K562 (cell line): ENCODE data around the gene B4GALT1. TPM values are rescaled to one million over a fixed set of nuclear protein-coding genes. Genes with fewer than 3 reads are reported as not detected.

ENCODE experiments used
- ATAC-seq: fragments of 200-7000 bp; cut with Tn5 transposase; 3 replicates; pipeline ENCODE4 v1.9.1; 2020; ENCODE audit warnings: moderate library complexity
- BruUV-seq: library from RNA; stranded (reverse); fragments of 400-500 nt; replicated peaks from 2 replicates; lab custom pipeline; 2021; lab: Mats Ljungman, UMichigan
- CTCF ChIA-PET: fragments of 300-600 bp; formaldehyde crosslinking; extraction: SDS; loops from one replicate; lab custom pipeline; 2021; ENCODE audit warnings: low intra/inter-chr PET ratio; lab: Yijun Ruan, JAX
- POLR2A ChIA-PET: fragments of 300-600, 350-650 bp; sonication (Branson Sonifier 250); formaldehyde crosslinking; extraction: SDS; loops from one replicate; lab custom pipeline; 2021; ENCODE audit warnings: antibody characterized with exemption, inconsistent platforms; lab: Yijun Ruan, JAX
- DNase-seq, 4 experiments: peaks; one replicate each; pipeline versions ENCODE4 v3.0.0 to v3.0.0-alpha.2; 2011 to 2018; ENCODE audit warnings: low spot score in 3 of 4, mixed read lengths in 3 of 4; ENCODE audit errors: extremely low read depth in 1 of 4
- FAIRE-seq: peaks from 2 replicates; lab custom pipeline; 2011; peaks lifted over from hg19 to GRCh38; lab: Jason Lieb, UNC
- H2AFZ ChIP-seq: 2 replicates; pipeline ENCODE4 v1.6.0; 2011; ENCODE audit warnings: low read depth, low read length, control low read depth, inconsistent platforms
- H3K27ac ChIP-seq: fragments of 200-600 bp; 3 replicates; pipeline ENCODE4 v1.8.0; 2011; ENCODE audit warnings: low read depth, mild to moderate bottlenecking, control low read depth, inconsistent platforms, low read length, moderate library complexity, mixed read lengths; ENCODE audit errors: extremely low read depth
- H3K27me3 ChIP-seq, 2 experiments: fragments of 300-600 bp in 1 of 2; 2 replicates in 1 of 2; 3 replicates in 1 of 2; pipeline versions ENCODE4 v1.6.0 to v1.8.0; 2011; ENCODE audit warnings: inconsistent platforms in 2 of 2, low read length in 2 of 2, mild to moderate bottlenecking in 1 of 2, mixed read lengths in 1 of 2, moderate library complexity in 1 of 2; ENCODE audit not compliant: control insufficient read depth in 2 of 2, insufficient read depth in 2 of 2
- H3K36me3 ChIP-seq: fragments of 300-600 bp; 3 replicates; pipeline ENCODE4 v1.8.0; 2011; ENCODE audit warnings: mild to moderate bottlenecking, low read length, inconsistent platforms; ENCODE audit not compliant: control insufficient read depth, insufficient read depth
- H3K4me1 ChIP-seq, 2 experiments: fragments of 200-600 bp in 1 of 2; replicated peaks in 1 of 2; 2 replicates in 1 of 2; 3 replicates in 1 of 2; pipeline versions ENCODE4 v1.5.1 to v1.8.0; 2011; ENCODE audit warnings: inconsistent platforms in 2 of 2, low read length in 2 of 2, mild to moderate bottlenecking in 1 of 2, mixed read lengths in 1 of 2, moderate library complexity in 1 of 2; ENCODE audit not compliant: control insufficient read depth in 2 of 2, insufficient read depth in 2 of 2
- H3K4me2 ChIP-seq: 2 replicates; pipeline ENCODE4 v1.6.1; 2011; ENCODE audit warnings: low read length, control low read depth, inconsistent platforms, mixed read lengths; ENCODE audit not compliant: insufficient read depth
- H3K4me3 ChIP-seq: fragments of 200-600 bp; sonication (generic), shearing (Covaris generic); 2 replicates; pipeline ENCODE4 v1.5.1; 2016; ENCODE audit warnings: control low read depth, inconsistent platforms
- H3K79me2 ChIP-seq: fragments of 200-600 bp; 3 replicates; pipeline ENCODE4 v1.8.0; 2011; ENCODE audit warnings: low read length, inconsistent platforms; ENCODE audit not compliant: control insufficient read depth, insufficient read depth
- H3K9ac ChIP-seq, 2 experiments: 2 replicates each; pipeline versions ENCODE4 v1.6.0 to v1.6.1; 2011; ENCODE audit warnings: low read depth in 2 of 2, low read length in 2 of 2, control low read depth in 1 of 2, inconsistent platforms in 1 of 2, mild to moderate bottlenecking in 1 of 2, mixed read lengths in 1 of 2; ENCODE audit not compliant: insufficient read depth in 1 of 2
- H3K9me1 ChIP-seq: one replicate; pipeline ENCODE4 v1.6.0; 2011; ENCODE audit warnings: inconsistent platforms, mild to moderate bottlenecking, low read length, moderate library complexity; ENCODE audit not compliant: control insufficient read depth, insufficient read depth
- H3K9me3 ChIP-seq: replicated peaks from 2 replicates; pipeline ENCODE4 v1.5.1; 2011; ENCODE audit warnings: low read depth, low read length, inconsistent platforms; ENCODE audit not compliant: control insufficient read depth, insufficient read depth
- H4K20me1 ChIP-seq: replicated peaks from 2 replicates; pipeline ENCODE4 v1.6.1; 2011; ENCODE audit warnings: low read length, inconsistent platforms, mixed read lengths; ENCODE audit not compliant: control insufficient read depth, insufficient read depth
- BHLHE40 ChIP-seq: IDR thresholded peaks from 2 replicates; pipeline ENCODE4 v1.6.1; 2011; ENCODE audit warnings: low read length, improper control_type of control experiment
- CHD4 ChIP-seq: fragments of 200-600 bp; sonication (generic); IDR thresholded peaks from 3 replicates; pipeline ENCODE4 v1.6.1; 2012; ENCODE audit warnings: low read depth, mild to moderate bottlenecking, mixed read lengths, low read length, inconsistent platforms; ENCODE audit not compliant: insufficient read depth, insufficient replicate concordance, poor library complexity, severe bottlenecking
- CSDE1 ChIP-seq, 2 experiments: fragments of 450-650 bp; IDR thresholded peaks; 2 replicates each; pipeline ENCODE4 v1.6.1; 2016; ENCODE audit warnings: mild to moderate bottlenecking in 1 of 2
- DDX20 ChIP-seq: fragments of 450-650 bp; IDR thresholded peaks from 2 replicates; pipeline ENCODE4 v1.6.1; 2016; ENCODE audit warnings: missing genetic modification characterization, low read depth, mild to moderate bottlenecking, missing compliant biosample characterization, moderate library complexity
- GTF2E2 ChIP-seq: fragments of 200-800 bp; sonication (Bioruptor generic); IDR thresholded peaks from 2 replicates; pipeline ENCODE4 v1.6.1; 2016; ENCODE audit warnings: missing genetic modification characterization, missing compliant biosample characterization
- KAT8 ChIP-seq: fragments of 450-650 bp; IDR thresholded peaks from 2 replicates; pipeline ENCODE4 v1.6.1; 2016; ENCODE audit warnings: low read depth, mild to moderate bottlenecking
- RBM14 ChIP-seq: fragments of 200-400 bp; formaldehyde crosslinking; IDR thresholded peaks from 2 replicates; pipeline ENCODE4 v1.6.1; 2018; ENCODE audit warnings: low read depth, mild to moderate bottlenecking, low read length, moderate library complexity, borderline replicate concordance; ENCODE audit not compliant: insufficient read depth
- RNF2 ChIP-seq: sonication (generic); IDR thresholded peaks from 2 replicates; pipeline ENCODE4 v1.6.1; 2016
- RUNX1 ChIP-seq: sonication (generic); IDR thresholded peaks from 2 replicates; pipeline ENCODE4 v1.6.1; 2016; ENCODE audit warnings: antibody characterized with exemption, low read depth
- SIRT6 ChIP-seq: IDR thresholded peaks from one replicate; pipeline ENCODE4 v1.6.1; 2012; ENCODE audit warnings: low read depth, mild to moderate bottlenecking, control low read depth, inconsistent platforms, low read length, moderate library complexity
- SPI1 ChIP-seq: IDR thresholded peaks from 2 replicates; pipeline ENCODE4 v1.6.1; 2011; ENCODE audit warnings: low read depth, low read length, control low read depth, borderline replicate concordance
- TFAM ChIP-seq: fragments of 250-450 bp; sonication (Bioruptor Pico); conservative IDR thresholded peaks from 2 replicates; pipeline ENCODE4 v1.5.0; 2021; ENCODE audit warnings: mild to moderate bottlenecking, moderate library complexity
- U2AF1 ChIP-seq: fragments of 200-400 bp; formaldehyde crosslinking; optimal IDR thresholded peaks from 2 replicates; pipeline ENCODE3; 2017; ENCODE audit warnings: mild to moderate bottlenecking, low read depth, low read length, moderate library complexity
- ZNF274 ChIP-seq: IDR thresholded peaks from 2 replicates; pipeline ENCODE4 v1.6.1; 2011; ENCODE audit warnings: low read depth, mild to moderate bottlenecking, low read length, moderate library complexity, borderline replicate concordance
- ZNF436 ChIP-seq: fragments of 250-450, 450-650 bp; sonication (Bioruptor Pico); formaldehyde crosslinking; IDR thresholded peaks from 2 replicates; pipeline ENCODE4 v1.7.0; 2020; ENCODE audit warnings: mild to moderate bottlenecking
- WGBS: fragments of 100-300 bp; shearing (Covaris generic); methylation state at CpG from one replicate; pipeline ENCODE4 v1.1.6; 2016; ENCODE audit warnings: low coverage, mixed read lengths; ENCODE audit not compliant: insufficient coverage; ENCODE audit errors: missing lambda C conversion rate; 5-methylcytosine and 5-hydroxymethylcytosine counted together
- in situ Hi-C: fragments of 300-500 bp; cut with MboI; formaldehyde crosslinking; loops from 4 replicates; pipeline ENCODE4 v1.15.0; 2018; ENCODE audit warnings: inconsistent platforms, mixed read lengths
- intact Hi-C: fragments of 100-400 bp; cut with micrococcal nuclease; formaldehyde crosslinking; loops from 2 replicates; pipeline ENCODE4 v1.14.2; 2022
- polyA plus RNA-seq, 8 experiments: library from polyadenylated mRNA; depleted of rRNA in 4 of 8; stranded (reverse) in 5 of 8; unstranded in 3 of 8; fragments of >200 nt; fragmentation: Nextera tagmentation in 2 of 8; fragmentation: Illumina TruSeq in 1 of 8; extraction: Ambion mirVana in 2 of 8; extraction: Trizol in 1 of 8; gene quantifications; 2 replicates each; pipeline versions ENCODE4 v1.2.1 to v1.2.3, GENCODE V29; 2011 to 2014; ENCODE audit warnings: inconsistent platforms in 1 of 8, missing spikeins in 1 of 8
- total RNA-seq, 7 experiments: library from RNA; depleted of rRNA in 6 of 7; stranded (reverse); fragments of >200 nt in 6 of 7; fragmentation: Illumina TruSeq in 2 of 7; extraction: Trizol in 2 of 7; gene quantifications; 2 replicates each; pipeline versions ENCODE4 v1.2.1 to v1.2.3, GENCODE V29; 2011 to 2021; ENCODE audit warnings: low replicate concordance in 1 of 7
- TF ChIP-seq, protein P1 (sequence below), 2 experiments: fragments of 450-650 bp in 1 of 2; sonication (generic) in 1 of 2; formaldehyde crosslinking; conservative IDR thresholded peaks; 2 replicates each; pipeline versions ENCODE4 v1.4.0 to v1.8.1; 2020 to 2022; ENCODE audit warnings: mild to moderate bottlenecking in 1 of 2, missing genetic modification reagents in 1 of 2
- TF ChIP-seq, protein P2 (sequence below): fragments of 250-450 bp; sonication (Bioruptor Pico); IDR thresholded peaks from 2 replicates; pipeline ENCODE4 v1.8.0; 2021; ENCODE audit warnings: moderate library complexity, mild to moderate bottlenecking, inconsistent platforms
- TF ChIP-seq, protein P3 (sequence below), 2 experiments: IDR thresholded peaks; 2 replicates each; pipeline ENCODE4 v1.6.1; 2011; ENCODE audit warnings: borderline replicate concordance in 1 of 2, control low read depth in 1 of 2, low read depth in 1 of 2, low read length in 1 of 2, mild to moderate bottlenecking in 1 of 2, mixed read lengths in 1 of 2, moderate library complexity in 1 of 2; ENCODE audit not compliant: insufficient read depth in 1 of 2, insufficient read length in 1 of 2, poor library complexity in 1 of 2, severe bottlenecking in 1 of 2; ENCODE audit errors: extremely low read depth in 1 of 2

The B4GALT1 gene
- total and polyA plus RNA-seq, 9 of the 15 experiments (the other 6 are each of a cell fraction or from before 2014, with no cell fraction given) = 4.1 to 26.8 (median 7.1) TPM

DNA sequence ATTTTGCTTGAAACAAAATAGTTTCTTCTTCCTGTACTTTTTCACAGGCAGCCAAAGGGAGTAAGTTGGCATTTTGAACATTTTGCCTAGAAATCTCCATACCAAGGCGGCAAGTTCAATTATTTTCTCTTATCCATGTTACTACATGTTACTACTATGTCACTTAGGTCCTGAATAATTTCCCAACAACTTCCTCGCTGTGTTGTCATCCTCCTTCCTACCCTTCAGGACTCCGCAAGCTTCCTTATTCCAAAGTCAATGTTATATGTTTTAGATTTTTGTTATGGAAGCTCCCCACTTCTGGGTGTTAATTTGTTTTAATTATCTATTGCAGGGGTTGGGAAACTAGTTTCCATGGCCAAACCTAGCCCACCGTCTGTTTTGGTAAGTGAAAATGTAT, 9.9 kb upstream of the B4GALT1 start:
- H3K79me2 ChIP-seq = no peaks in the 10 kb centered on the region
- H2AFZ ChIP-seq = no peak overlapping the region
- no peaks in the 10 kb centered on the region for H4K20me1 ChIP-seq
- ChIA-PET CTCF (no interaction called here), POLR2A (interaction anchor here (1.2 kb wide), 1 partner anchor 9 kb away, joined by 3 read pairs; no protein-coding TSS in a partner anchor)
- intact Hi-C loops = no loop called here
- H3K36me3 ChIP-seq = no peaks in the 10 kb centered on the region
- no peaks in the 10 kb centered on the region for H3K9me1 ChIP-seq
- 55% methylated on average over 4 of the region's 4 CpGs for WGBS
- no peaks in the 10 kb centered on the region for H3K9me3 ChIP-seq
- no peaks in the 10 kb centered on the region for H3K27me3 ChIP-seq
- DNase-seq = no peak
- BruUV-seq = no TSS peak
- no peak overlapping the region for H3K9ac ChIP-seq
- peaks cover 6 to 8% of the 10 kb centered on the region in 2 experiments; a peak in 3 of 5 replicates for H3K4me1 ChIP-seq
- no peak overlapping the region for H3K4me3 ChIP-seq
- no peak for ATAC-seq
- in situ Hi-C loops = no loop called here
- no peak for FAIRE-seq
- H3K27ac ChIP-seq = no peak overlapping the region
- no peak for TF ChIP-seq KAT8
- TF ChIP-seq CSDE1 (IDR thresholded peaks at IDR 0.05) = no peak
- no peak for TF ChIP-seq GTF2E2 (tag)
- no peak for TF ChIP-seq CHD4
- TF ChIP-seq DDX20 = no peak
- no peak for TF ChIP-seq RNF2
- no peak for TF ChIP-seq RUNX1
- TF ChIP-seq, protein P1, sequence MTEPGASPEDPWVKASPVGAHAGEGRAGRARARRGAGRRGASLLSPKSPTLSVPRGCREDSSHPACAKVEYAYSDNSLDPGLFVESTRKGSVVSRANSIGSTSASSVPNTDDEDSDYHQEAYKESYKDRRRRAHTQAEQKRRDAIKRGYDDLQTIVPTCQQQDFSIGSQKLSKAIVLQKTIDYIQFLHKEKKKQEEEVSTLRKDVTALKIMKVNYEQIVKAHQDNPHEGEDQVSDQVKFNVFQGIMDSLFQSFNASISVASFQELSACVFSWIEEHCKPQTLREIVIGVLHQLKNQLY (CRISPR knock-in tag; conservative IDR thresholded peaks at IDR 0.05) = no peak
- TF ChIP-seq ZNF436 (CRISPR knock-in tag) = no peak
- TF ChIP-seq ZNF274 = no peak
- no peak for TF ChIP-seq SPI1
- no peak for TF ChIP-seq TFAM (CRISPR knock-in tag)
- TF ChIP-seq RBM14 = no peak
- TF ChIP-seq SIRT6 = no peak
- no peak for TF ChIP-seq BHLHE40
- TF ChIP-seq, protein P2, sequence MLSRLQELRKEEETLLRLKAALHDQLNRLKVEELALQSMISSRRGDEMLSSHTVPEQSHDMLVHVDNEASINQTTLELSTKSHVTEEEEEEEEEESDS (CRISPR knock-in tag) = no peak
- TF ChIP-seq, protein P3, sequence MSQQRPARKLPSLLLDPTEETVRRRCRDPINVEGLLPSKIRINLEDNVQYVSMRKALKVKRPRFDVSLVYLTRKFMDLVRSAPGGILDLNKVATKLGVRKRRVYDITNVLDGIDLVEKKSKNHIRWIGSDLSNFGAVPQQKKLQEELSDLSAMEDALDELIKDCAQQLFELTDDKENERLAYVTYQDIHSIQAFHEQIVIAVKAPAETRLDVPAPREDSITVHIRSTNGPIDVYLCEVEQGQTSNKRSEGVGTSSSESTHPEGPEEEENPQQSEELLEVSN (IDR thresholded peaks at IDR 0.05; ENCODE audit: borderline replicate concordance in 1 of 2, extremely low read depth in 1 of 2, insufficient read depth in 1 of 2, insufficient read length in 1 of 2, low read depth in 1 of 2, low read length in 1 of 2, poor library complexity in 1 of 2, severe bottlenecking in 1 of 2) = no peak
- TF ChIP-seq U2AF1 = no peak
- H3K4me2 ChIP-seq = no peak overlapping the region
